ENCODE results near the gene USP11. TPM values are rescaled to one million over a fixed set of nuclear protein-coding genes. Genes with fewer than 3 reads are reported as not detected.

Gene USP11
- 10 to 100 TPM; 50.8 to 68.6 TPM for total RNA-seq

DNA sequence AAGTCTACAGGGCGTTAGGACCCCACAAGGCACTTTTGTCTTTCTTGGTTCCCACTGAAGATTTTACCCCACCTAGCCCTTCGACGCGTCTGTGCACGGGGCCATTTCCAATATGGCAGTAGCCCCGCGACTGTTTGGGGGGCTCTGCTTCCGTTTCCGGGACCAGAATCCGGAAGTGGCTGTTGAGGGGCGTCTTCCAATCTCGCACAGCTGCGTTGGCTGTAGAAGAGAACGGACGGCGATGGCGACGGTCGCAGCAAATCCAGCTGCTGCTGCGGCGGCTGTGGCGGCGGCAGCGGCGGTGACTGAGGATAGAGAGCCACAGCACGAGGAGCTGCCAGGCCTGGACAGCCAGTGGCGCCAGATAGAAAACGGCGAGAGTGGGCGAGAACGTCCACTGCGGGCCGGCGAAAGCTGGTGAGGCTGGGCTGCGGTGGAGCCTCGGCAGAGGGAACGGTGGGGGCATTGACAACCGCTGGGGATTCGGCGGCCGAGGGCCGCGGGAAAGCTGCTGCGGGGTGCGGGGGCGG is at the start of gene USP11:
Gene USP11, plus strand, starts transcription at position 207 of the 530 bp plus-strand sequence. Its CDS starts 35 bp downstream, at position 242.
- Histone ChIP-seq H3K4me1 (ENCODE audit: control insufficient read depth in 1 of 2, low read depth in 2 of 2) (peaks cover 0 to 13% of the 10 kb centered on the region in 2 donors), H3K27me3 (replicated peaks; ENCODE audit: insufficient read depth) (no peaks in the 10 kb centered on the region), H3K36me3 (peaks cover 8% of the 10 kb centered on the region), H3K9me3 (no peaks in the 10 kb centered on the region), H3K4me3 (peak within 1 kb of the TSS; percentile 80), H3K27ac (peak within 1 kb of the TSS; percentile 93 to 98)
- ATAC-seq (ENCODE audit: insufficient number of reproducible peaks, low FRiP score, low read depth), result no peak
- no peak for DNase-seq (ENCODE audit: low spot score)
- TF ChIP-seq, protein P1, sequence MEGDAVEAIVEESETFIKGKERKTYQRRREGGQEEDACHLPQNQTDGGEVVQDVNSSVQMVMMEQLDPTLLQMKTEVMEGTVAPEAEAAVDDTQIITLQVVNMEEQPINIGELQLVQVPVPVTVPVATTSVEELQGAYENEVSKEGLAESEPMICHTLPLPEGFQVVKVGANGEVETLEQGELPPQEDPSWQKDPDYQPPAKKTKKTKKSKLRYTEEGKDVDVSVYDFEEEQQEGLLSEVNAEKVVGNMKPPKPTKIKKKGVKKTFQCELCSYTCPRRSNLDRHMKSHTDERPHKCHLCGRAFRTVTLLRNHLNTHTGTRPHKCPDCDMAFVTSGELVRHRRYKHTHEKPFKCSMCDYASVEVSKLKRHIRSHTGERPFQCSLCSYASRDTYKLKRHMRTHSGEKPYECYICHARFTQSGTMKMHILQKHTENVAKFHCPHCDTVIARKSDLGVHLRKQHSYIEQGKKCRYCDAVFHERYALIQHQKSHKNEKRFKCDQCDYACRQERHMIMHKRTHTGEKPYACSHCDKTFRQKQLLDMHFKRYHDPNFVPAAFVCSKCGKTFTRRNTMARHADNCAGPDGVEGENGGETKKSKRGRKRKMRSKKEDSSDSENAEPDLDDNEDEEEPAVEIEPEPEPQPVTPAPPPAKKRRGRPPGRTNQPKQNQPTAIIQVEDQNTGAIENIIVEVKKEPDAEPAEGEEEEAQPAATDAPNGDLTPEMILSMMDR (IDR thresholded peaks at IDR 0.05), result no peak

DNA sequence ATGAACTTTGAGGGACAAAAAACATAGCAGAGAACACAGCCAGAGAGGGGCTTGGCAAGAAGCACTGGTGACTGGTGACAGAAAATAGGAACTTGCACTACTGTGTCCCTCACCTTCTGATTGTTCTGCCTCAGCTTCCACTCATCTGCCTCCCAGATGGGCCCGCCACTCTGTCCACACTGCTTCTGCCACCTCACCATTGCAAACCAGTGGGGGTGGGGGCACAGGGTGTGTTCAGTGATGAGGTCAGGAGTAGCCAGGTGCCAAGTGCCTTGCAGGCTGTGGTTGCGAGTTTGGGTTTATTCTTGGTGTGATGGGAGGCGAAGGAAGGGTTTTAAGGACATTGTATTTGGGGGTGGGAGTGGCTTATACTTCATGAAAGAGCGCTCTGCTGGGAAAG is 48.3 kb upstream of the USP11 start:
- peaks cover 27% of the 10 kb centered on the region for H3K36me3 ChIP-seq

DNA sequence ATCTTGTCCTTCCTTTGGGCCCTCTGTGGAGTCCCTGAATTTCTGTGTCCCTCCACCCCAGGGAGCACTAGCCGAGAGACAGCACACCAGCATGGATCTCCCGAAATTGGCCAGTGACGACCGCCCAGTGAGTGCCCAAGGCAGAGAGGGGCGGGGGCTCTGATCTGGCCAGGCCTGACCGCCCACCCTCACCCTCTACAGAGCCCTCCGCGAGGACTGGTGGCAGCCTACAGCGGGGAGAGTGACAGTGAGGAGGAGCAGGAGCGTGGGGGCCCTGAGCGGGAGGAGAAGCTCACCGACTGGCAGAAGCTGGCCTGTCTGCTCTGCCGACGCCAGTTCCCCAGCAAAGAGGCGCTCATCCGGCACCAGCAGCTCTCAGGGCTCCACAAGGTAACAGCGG is 47.6 kb upstream of the USP11 start:
- no peaks in the 10 kb centered on the region for H3K4me1 ChIP-seq (ENCODE audit: control insufficient read depth in 1 of 2, low read depth in 2 of 2)
- H3K27me3 ChIP-seq (replicated peaks; ENCODE audit: insufficient read depth), result no peaks in the 10 kb centered on the region
- TF ChIP-seq, protein P1 (IDR thresholded peaks at IDR 0.05), result no peak
- H3K27ac ChIP-seq, result no peak overlapping the region
- ATAC-seq (ENCODE audit: insufficient number of reproducible peaks, low FRiP score, low read depth) (no peak), DNase-seq (ENCODE audit: low spot score) (no peak)
- no peak overlapping the region for H3K4me3 ChIP-seq
- H3K9me3 ChIP-seq, result no peaks in the 10 kb centered on the region
- peaks cover 27% of the 10 kb centered on the region for H3K36me3 ChIP-seq

More for the DNA sequence above, 48.3 kb upstream of the USP11 start:
- ATAC-seq (ENCODE audit: insufficient number of reproducible peaks, low FRiP score, low read depth) (no peak), DNase-seq (ENCODE audit: low spot score) (no peak)
- TF ChIP-seq, protein P1 (IDR thresholded peaks at IDR 0.05), result no peak
- Histone ChIP-seq H3K27ac (no peak overlapping the region), H3K27me3 (replicated peaks; ENCODE audit: insufficient read depth) (no peaks in the 10 kb centered on the region), H3K4me1 (ENCODE audit: control insufficient read depth in 1 of 2, low read depth in 2 of 2) (no peaks in the 10 kb centered on the region), H3K4me3 (no peak overlapping the region), H3K9me3 (no peaks in the 10 kb centered on the region)

DNA sequence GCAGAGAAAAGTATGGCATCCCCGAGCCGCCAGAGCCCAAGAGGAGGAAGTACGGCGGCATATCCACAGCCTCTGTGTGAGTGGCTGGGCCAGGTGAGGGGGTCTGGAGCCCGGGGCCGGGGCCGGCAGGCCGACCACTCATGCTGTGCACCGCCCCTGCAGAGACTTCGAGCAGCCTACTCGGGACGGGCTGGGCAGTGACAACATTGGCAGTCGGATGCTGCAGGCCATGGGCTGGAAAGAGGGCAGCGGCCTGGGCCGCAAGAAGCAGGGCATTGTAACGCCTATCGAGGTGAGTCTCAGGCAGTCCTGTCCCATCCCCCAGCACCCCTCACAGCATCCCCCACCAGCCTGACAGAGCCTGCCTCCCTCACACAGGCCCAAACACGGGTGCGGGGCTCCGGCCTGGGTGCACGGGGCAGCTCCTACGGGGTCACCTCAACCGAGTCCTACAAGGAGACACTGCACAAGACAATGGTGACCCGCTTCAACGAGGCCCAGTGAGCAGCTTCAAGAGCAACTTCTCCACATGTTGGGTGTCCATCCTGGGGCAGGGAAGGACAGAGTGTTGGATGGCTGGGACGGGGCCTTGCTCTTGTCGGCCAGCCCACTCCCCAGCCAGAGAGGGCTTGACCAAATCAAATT is 46.6 kb upstream of the USP11 start:
- no peaks in the 10 kb centered on the region for H3K9me3 ChIP-seq
- no peak overlapping the region for H3K27ac ChIP-seq
- H3K4me1 ChIP-seq (ENCODE audit: control insufficient read depth in 1 of 2, low read depth in 2 of 2), result no peaks in the 10 kb centered on the region
- no peak for ATAC-seq (ENCODE audit: insufficient number of reproducible peaks, low FRiP score, low read depth)
- DNase-seq (ENCODE audit: low spot score), result no peak
- H3K36me3 ChIP-seq, result peaks cover 26% of the 10 kb centered on the region
- TF ChIP-seq, protein P1 (IDR thresholded peaks at IDR 0.05), result no peak
- H3K4me3 ChIP-seq, result no peak overlapping the region
- no peaks in the 10 kb centered on the region for H3K27me3 ChIP-seq (replicated peaks; ENCODE audit: insufficient read depth)

DNA sequence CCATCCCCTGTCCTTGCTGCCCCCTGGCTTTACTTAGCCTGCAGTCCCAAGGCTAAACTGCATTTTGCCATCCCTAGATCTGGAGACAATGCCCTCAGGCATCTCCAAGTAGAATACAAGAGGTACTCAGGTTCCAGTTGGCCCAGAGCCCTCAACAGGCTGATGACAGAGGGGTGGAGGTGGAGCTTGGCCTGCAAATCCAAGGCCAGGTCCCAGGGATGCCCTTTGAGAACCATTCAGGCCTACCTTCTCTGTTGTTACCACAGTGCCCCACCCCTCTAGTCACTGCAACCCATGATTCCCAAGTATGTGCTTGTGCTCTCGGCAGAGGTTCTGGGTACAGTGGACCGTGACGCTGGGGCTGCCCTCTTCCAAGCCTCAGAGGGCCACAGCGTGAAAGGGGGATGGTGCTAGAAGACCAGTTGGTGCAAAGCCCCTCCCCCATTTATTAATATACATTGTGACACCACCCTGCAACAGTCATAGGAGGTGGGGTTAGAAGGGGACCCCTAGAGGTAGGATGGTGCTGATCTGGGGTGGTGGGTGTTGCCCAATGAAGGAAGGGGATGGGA is 45.6 kb upstream of the USP11 start:
- H3K27ac ChIP-seq, result no peak overlapping the region
- ATAC-seq (ENCODE audit: insufficient number of reproducible peaks, low FRiP score, low read depth) (no peak), DNase-seq (ENCODE audit: low spot score) (no peak)
- H3K9me3 ChIP-seq, result no peaks in the 10 kb centered on the region
- H3K36me3 ChIP-seq, result peaks cover 18% of the 10 kb centered on the region
- H3K27me3 ChIP-seq (replicated peaks; ENCODE audit: insufficient read depth), result no peaks in the 10 kb centered on the region
- H3K4me3 ChIP-seq, result no peak overlapping the region
- TF ChIP-seq, protein P1 (IDR thresholded peaks at IDR 0.05), result no peak
- H3K4me1 ChIP-seq (ENCODE audit: control insufficient read depth in 1 of 2, low read depth in 2 of 2), result no peaks in the 10 kb centered on the region

Data from thoracic aorta (tissue), 2 donors.